ENCODE data around the gene PSMF1. TPM values are rescaled to one million over a fixed set of nuclear protein-coding genes. Genes with fewer than 3 reads are reported as not detected.

Gene PSMF1
- total RNA-seq, 1 experiment from 2014 or later, result 52.2 TPM

GRCh38 chr20:1165521-1165920 lies 47.1 kb downstream of the PSMF1 start:
- no peak overlapping the region for H3K27ac ChIP-seq
- no peaks in the 10 kb centered on the region for H3K27me3 ChIP-seq
- no peak for DNase-seq
- no peak overlapping the region for H3K4me3 ChIP-seq
- no peaks in the 10 kb centered on the region for H3K9me3 ChIP-seq (replicated peaks)
- peaks cover 2% of the 10 kb centered on the region; the same call in 1 of the 2 replicates for H3K4me1 ChIP-seq
- peaks cover 57% of the 10 kb centered on the region for H3K36me3 ChIP-seq

- H3K4me3 ChIP-seq, result no peak overlapping the region
- H3K27ac ChIP-seq, result no peak overlapping the region
- peaks cover 2% of the 10 kb centered on the region; the same call in 1 of the 2 replicates for H3K4me1 ChIP-seq
- peaks cover 54% of the 10 kb centered on the region for H3K36me3 ChIP-seq
- DNase-seq, result no peak
- no peaks in the 10 kb centered on the region for H3K27me3 ChIP-seq
- H3K9me3 ChIP-seq (replicated peaks), result no peaks in the 10 kb centered on the region
Observed at GRCh38 chr20:1165941-1166340, 47.5 kb downstream of the PSMF1 start.

GRCh38 chr20:1166948-1167720 lies 48.7 kb downstream of the PSMF1 start:
- H3K9me3 ChIP-seq (replicated peaks), result no peaks in the 10 kb centered on the region
- H3K4me3 ChIP-seq, result no peak overlapping the region
- no peak overlapping the region for H3K27ac ChIP-seq
- peaks cover 54% of the 10 kb centered on the region for H3K36me3 ChIP-seq
- DNase-seq, result peak in 1 of 2 experiments; percentile 25
- H3K27me3 ChIP-seq, result no peaks in the 10 kb centered on the region
- peaks cover 2% of the 10 kb centered on the region; the same call in 1 of the 2 replicates for H3K4me1 ChIP-seq

DNA sequence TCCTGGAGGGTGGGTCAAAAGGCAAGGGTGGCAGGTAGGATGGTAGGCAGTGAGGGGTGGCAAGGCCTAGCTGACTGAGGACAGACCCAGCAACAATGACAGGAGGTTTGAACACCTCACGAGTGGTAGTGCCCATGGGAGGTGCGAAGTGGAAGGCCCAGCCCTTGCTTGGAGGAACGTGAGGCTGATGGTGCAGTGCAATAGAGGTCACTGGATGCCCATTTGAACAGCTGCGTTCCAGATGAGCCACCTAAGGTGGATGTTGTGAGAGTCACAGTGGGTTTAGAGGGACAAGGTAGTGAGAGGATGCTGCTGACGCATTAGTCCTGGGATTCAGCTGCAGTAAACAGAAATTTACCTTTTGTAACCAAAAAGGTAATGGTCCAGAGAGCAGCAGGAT lies 50.8 kb downstream of the PSMF1 start:
- H3K36me3 ChIP-seq, result peaks cover 48% of the 10 kb centered on the region
- no peak for DNase-seq

GRCh38 chr20:1171461-1172093 lies 53.2 kb downstream of the PSMF1 start:
- peak; percentile 57 to 75 for DNase-seq
- no peaks in the 10 kb centered on the region for H3K9me3 ChIP-seq (replicated peaks)
- H3K27ac ChIP-seq, result no peak overlapping the region
- H3K4me3 ChIP-seq, result no peak overlapping the region
- peaks cover 7% of the 10 kb centered on the region for H3K4me1 ChIP-seq
- H3K36me3 ChIP-seq, result peaks cover 27% of the 10 kb centered on the region
- no peaks in the 10 kb centered on the region for H3K27me3 ChIP-seq

More for the DNA sequence above, 50.8 kb downstream of the PSMF1 start:
- Histone ChIP-seq H3K9me3 (replicated peaks) (no peaks in the 10 kb centered on the region), H3K4me3 (no peak overlapping the region), H3K27me3 (no peaks in the 10 kb centered on the region), H3K27ac (no peak overlapping the region), H3K4me1 (peaks cover 7% of the 10 kb centered on the region)

DNA sequence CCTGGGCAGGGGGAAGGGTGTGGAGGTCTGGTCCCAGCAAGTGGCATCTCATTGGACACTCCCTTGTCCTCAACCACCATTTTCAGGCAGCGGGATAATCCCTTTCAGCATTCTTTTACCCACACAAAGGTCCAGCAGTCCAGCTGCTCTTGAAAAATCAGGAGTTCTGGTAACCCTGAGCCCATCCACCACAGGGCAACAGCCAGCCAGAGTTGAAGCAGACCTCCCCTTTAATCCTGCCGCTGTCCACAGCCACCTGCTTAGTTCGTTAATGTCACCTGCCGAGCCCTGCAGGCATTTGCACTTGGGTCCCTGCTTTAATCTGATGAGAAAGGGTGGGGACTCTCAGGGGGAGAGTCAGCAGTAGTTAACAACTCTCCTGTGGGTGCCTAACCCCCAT lies 55.3 kb downstream of the PSMF1 start:
- Histone ChIP-seq H3K4me3 (no peak overlapping the region), H3K27ac (no peak overlapping the region), H3K4me1 (peaks cover 5% of the 10 kb centered on the region; the same call in 1 of the 2 replicates), H3K27me3 (no peaks in the 10 kb centered on the region), H3K9me3 (replicated peaks) (no peaks in the 10 kb centered on the region), H3K36me3 (peaks cover 13% of the 10 kb centered on the region)
- DNase-seq, result peak; percentile 31 to 57

DNA sequence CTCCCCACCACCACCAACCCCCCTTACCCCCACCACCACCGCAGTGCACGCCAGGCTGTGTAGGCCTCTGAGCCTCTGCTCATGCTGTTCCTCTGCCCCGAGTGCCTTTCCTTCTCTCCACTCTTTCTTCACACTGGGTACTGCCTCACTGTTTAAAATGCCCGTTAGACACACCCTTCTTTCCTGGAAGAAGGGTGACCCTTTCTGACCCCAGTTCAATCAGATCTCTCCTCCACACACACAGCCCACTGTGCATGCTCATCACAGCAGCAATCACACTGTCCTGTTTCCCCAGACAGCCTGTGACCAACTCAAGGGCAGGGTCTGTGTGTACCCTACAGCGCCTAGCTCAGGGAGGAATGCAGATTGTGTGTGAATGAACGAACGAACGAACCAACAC lies 56.4 kb downstream of the PSMF1 start:
- peaks cover 5% of the 10 kb centered on the region for H3K36me3 ChIP-seq
- H3K4me1 ChIP-seq, result peaks cover 5% of the 10 kb centered on the region; the same call in 1 of the 2 replicates

DNA sequence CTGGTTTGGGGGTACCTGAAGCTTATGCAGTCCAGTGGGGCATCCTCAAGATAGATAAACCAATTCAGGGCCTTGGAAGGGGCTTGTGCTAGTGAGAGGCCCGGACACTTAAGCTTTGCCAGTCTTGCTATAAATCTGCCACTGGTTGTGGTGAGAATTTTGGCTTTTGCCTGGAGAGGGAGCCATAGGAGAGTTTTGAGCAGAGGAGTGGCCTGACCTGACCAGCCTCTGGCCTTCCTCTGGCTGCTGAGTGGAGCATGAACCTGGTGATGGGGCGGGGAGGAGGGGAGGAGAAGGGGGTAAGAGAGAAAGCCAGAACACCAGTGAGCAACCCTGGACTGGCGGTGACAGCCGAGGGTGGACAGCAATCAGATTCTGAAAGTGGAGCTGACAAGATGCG lies 59.3 kb downstream of the PSMF1 start:
- Histone ChIP-seq H3K27me3 (no peaks in the 10 kb centered on the region), H3K27ac (no peak overlapping the region), H3K9me3 (replicated peaks) (no peaks in the 10 kb centered on the region), H3K4me1 (peaks cover 5% of the 10 kb centered on the region; the same call in 1 of the 2 replicates), H3K36me3 (no peaks in the 10 kb centered on the region), H3K4me3 (no peak overlapping the region)
- DNase-seq, result no peak

More for the DNA sequence above, 56.4 kb downstream of the PSMF1 start:
- Histone ChIP-seq H3K4me3 (no peak overlapping the region), H3K9me3 (replicated peaks) (no peaks in the 10 kb centered on the region), H3K27me3 (no peaks in the 10 kb centered on the region), H3K27ac (no peak overlapping the region)
- no peak for DNase-seq

- Histone ChIP-seq H3K4me1 (peaks cover 4% of the 10 kb centered on the region; the same call in 1 of the 2 replicates), H3K27me3 (no peaks in the 10 kb centered on the region), H3K27ac (no peak overlapping the region), H3K9me3 (replicated peaks) (no peaks in the 10 kb centered on the region), H3K4me3 (no peak overlapping the region), H3K36me3 (no peaks in the 10 kb centered on the region)
- DNase-seq, result no peak
Observed at GRCh38 chr20:1178103-1178502, 59.7 kb downstream of the PSMF1 start.

GRCh38 chr20:1178623-1179022 lies 60.2 kb downstream of the PSMF1 start:
- H3K27me3 ChIP-seq, result no peaks in the 10 kb centered on the region
- no peak overlapping the region for H3K27ac ChIP-seq
- no peak overlapping the region for H3K4me3 ChIP-seq
- H3K4me1 ChIP-seq, result no peaks in the 10 kb centered on the region; the same call in 1 of the 2 replicates
- DNase-seq, result no peak
- H3K9me3 ChIP-seq (replicated peaks), result no peaks in the 10 kb centered on the region
- no peaks in the 10 kb centered on the region for H3K36me3 ChIP-seq

DNA sequence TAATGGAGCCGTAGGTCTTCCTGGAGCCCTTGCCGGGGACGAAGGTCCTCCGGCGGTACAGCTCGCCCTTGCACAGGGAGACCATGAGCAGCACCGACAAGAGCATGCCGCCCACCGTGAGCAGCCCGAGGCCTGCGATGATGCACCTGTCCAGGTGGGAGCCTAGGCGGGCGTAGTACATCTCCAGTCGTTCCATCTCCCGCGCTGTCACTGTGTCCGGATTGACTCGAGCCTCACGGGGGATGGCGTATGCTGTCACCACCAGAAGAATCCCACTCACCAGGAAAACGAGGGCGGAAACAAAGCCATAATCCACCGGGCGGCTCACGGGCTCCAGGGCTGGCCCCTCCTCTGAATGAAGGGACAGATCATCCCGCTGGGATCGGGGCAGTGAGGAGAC lies 62.5 kb downstream of the PSMF1 start:
- Histone ChIP-seq H3K4me3 (no peak overlapping the region), H3K9me3 (replicated peaks) (no peaks in the 10 kb centered on the region), H3K27ac (no peak overlapping the region), H3K36me3 (no peaks in the 10 kb centered on the region), H3K27me3 (0 out of 2 replicates have a peak, but pooled peaks cover 1% of the 10 kb centered on the region), H3K4me1 (no peaks in the 10 kb centered on the region)
- DNase-seq, result no peak

- Histone ChIP-seq H3K9me3 (replicated peaks) (no peaks in the 10 kb centered on the region), H3K27me3 (0 out of 2 replicates have a peak, but pooled peaks cover 5% of the 10 kb centered on the region), H3K36me3 (no peaks in the 10 kb centered on the region), H3K4me3 (no peak overlapping the region), H3K27ac (no peak overlapping the region), H3K4me1 (no peaks in the 10 kb centered on the region)
- DNase-seq, result no peak
Observed at GRCh38 chr20:1182106-1182505, 63.7 kb downstream of the PSMF1 start.

DNA sequence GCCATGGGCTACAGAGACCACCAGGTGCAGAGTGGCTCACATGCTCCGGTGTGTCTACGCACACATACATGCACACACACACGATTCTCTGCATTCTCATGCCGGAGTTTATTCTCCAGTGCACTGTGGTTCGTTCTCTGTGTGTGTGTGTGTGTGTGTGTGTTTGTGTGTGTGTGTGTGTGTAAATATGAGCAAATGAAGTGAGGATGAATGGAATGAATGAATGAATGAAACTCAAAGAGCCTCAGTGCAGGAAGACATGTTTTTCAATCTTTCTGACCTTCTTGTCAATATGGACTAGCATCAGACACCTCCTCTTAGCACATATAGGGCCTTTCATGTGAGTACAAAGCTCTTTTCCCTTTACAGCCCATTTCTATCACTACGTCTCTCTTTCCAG lies 64.8 kb downstream of the PSMF1 start:
- no peak for DNase-seq
- Histone ChIP-seq H3K36me3 (no peaks in the 10 kb centered on the region), H3K4me1 (no peaks in the 10 kb centered on the region), H3K27ac (no peak overlapping the region), H3K9me3 (replicated peaks) (no peaks in the 10 kb centered on the region), H3K27me3 (0 out of 2 replicates have a peak, but pooled peaks cover 5% of the 10 kb centered on the region), H3K4me3 (no peak overlapping the region)

DNA sequence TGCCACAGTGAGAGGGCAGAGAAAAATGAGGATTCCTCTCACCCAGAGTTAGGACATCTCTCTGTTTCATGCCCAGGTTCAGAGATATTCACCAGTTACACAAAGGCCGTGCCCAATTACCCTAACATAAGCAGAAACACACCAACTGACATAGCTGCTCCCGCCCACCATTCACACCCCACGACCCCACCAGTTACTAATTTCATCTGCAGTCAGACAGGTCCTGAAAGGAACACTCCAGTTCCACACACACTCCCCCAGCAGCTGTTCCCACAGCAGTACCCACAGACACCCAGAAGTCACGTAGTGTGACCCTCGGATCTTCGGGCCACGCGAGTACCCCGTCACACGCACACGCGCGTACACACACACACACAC lies 65.8 kb downstream of the PSMF1 start:
- H3K9me3 ChIP-seq (replicated peaks), result no peaks in the 10 kb centered on the region
- H3K4me3 ChIP-seq, result no peak overlapping the region
- H3K27me3 ChIP-seq, result 0 out of 2 replicates have a peak, but pooled peaks cover 5% of the 10 kb centered on the region
- DNase-seq, result no peak
- H3K27ac ChIP-seq, result no peak overlapping the region
- no peaks in the 10 kb centered on the region for H3K36me3 ChIP-seq
- no peaks in the 10 kb centered on the region for H3K4me1 ChIP-seq

DNA sequence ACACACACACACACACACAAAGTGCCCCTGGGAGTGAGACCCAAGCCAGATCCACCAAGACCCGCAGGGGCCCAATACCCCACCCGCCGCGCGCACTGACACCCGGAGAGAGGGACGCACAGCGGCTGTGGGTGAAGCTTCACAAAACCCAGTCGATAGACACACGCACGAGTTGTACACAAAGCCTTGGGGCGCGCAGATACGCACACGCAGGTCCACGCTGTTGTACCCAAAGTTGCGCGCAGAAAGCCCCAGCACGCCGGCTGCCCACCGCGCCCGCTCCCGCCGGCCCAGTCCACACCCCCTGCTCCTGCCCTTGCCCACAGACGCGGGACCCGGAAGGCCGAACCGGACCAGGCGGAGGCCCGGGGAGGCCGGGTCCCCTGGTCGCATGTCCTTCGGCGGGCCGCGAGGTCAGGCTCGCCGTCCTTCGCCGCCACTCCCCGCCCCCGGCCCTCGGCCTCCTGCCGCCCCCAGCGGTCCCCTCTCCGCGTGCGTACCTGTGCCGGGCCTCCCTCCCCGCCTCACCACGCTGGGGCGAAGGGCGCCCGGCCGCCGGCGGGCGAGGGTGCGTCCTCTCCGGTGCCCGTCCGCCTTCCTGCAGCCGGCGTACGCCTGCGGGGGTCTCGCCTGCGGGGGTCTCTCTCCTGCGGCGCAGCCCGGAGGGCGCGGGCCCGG lies 66.4 kb downstream of the PSMF1 start, which contains the start of gene TMEM74B:
Gene TMEM74B (minus strand): TSS at position 344 of the 678 bp plus-strand sequence. CDS start 1,180 bp downstream, outside the sequence.
- Histone ChIP-seq H3K36me3 (no peaks in the 10 kb centered on the region), H3K27ac (no peak within 1 kb of the TSS), H3K4me3 (no peak within 1 kb of the TSS), H3K27me3 (0 out of 2 replicates have a peak, but pooled peaks cover 5% of the 10 kb centered on the region), H3K9me3 (replicated peaks) (no peaks in the 10 kb centered on the region), H3K4me1 (no peaks in the 10 kb centered on the region)
- no peak for DNase-seq
